ENCODE measurements around the gene DQX1.

GRCh38 chr2:74499267-74499939 lies 26.6 kb downstream of the DQX1 start, which contains the start of gene LBX2:
- TF ChIP-seq CTCF (conservative IDR thresholded peaks at IDR 0.05; ENCODE audit: low read depth in 2 of 2) (no peak), EZH2 (IDR thresholded peaks at IDR 0.05; ENCODE audit: low read depth, unreplicated experiment) (peak; percentile 62)

Measured in GM23338 (cell line).